Pancreas (tissue), 10 donors: Measurements from ENCODE around the gene STAG2. TPM values are rescaled to one million over a fixed set of nuclear protein-coding genes. Genes with fewer than 3 reads are reported as not detected.
"Not testable (repeated sequence)": the region's sequence is repeated elsewhere in the genome, so short reads cannot be mapped to it uniquely, and the experiment has no call there.

Experiments
- ATAC-seq, 4 donors: fragments of 200-7000 bp; cut with Tn5 transposase; one replicate each; pipeline versions ENCODE4 v1.8.0 to v1.9.1; 2020; ENCODE audit warnings: mild to moderate bottlenecking in 4 of 4, moderate library complexity in 4 of 4
- DNase-seq, 6 donors: peaks; one replicate each; pipeline ENCODE4 v3.0.0-alpha.2; 2020
- FAIRE-seq: peaks from 2 replicates; lab custom pipeline; 2012; peaks lifted over from hg19 to GRCh38; lab: Jason Lieb, UNC
- H3K27ac ChIP-seq, 4 donors: fragments of 200-600 bp; sonication (generic); 1 replicate in 3 of 4; 2 replicates in 1 of 4; pipeline versions ENCODE4 v1.5.0 to v1.8.0; 2020
- H3K27me3 ChIP-seq, 4 donors: fragments of 200-600 bp; one replicate each; pipeline ENCODE4 v1.8.0; 2021
- H3K36me3 ChIP-seq, 3 donors: fragments of 200-600 bp; sonication (generic) in 1 of 3; one replicate each; pipeline versions ENCODE4 v1.5.0 to v1.8.0; 2020 to 2021
- H3K4me1 ChIP-seq, 3 donors: fragments of 200-600 bp; one replicate each; pipeline ENCODE4 v1.8.0; 2021
- H3K4me3 ChIP-seq, 4 donors: fragments of 200-600 bp; sonication (generic) in 2 of 4; one replicate each; pipeline versions ENCODE4 v1.5.0 to v1.8.0; 2020 to 2021
- H3K9me3 ChIP-seq, 4 donors: fragments of 200-600 bp; one replicate each; pipeline ENCODE4 v1.8.0; 2021
- CTCF ChIP-seq, 4 donors: fragments of 200-600 bp; sonication (generic) in 3 of 4; IDR thresholded peaks; one replicate each; pipeline versions ENCODE4 v1.5.0 to v1.8.0; 2021; ENCODE audit warnings: antibody characterized with exemption in 4 of 4
- WGBS, 2 donors: extraction: QIAGEN DNeasy Blood & Tissue Kit; methylation state at CpG; one replicate each; pipeline ENCODE4 v1.1.7; 2013; 5-methylcytosine and 5-hydroxymethylcytosine counted together
- intact Hi-C, 3 donors: fragments of 100-400 bp; cut with DNase I; formaldehyde crosslinking; loops; one replicate each; pipeline versions ENCODE4 v1.11.1 to v1.14.2; 2022
- polyA plus RNA-seq, 2 donors: library from polyadenylated mRNA; stranded (reverse); fragments of 200-250 nt; gene quantifications; one replicate each; pipeline ENCODE4 v1.2.3, GENCODE V29; 2013
- total RNA-seq, 6 donors: library from RNA; stranded (reverse); fragmentation: NEBNext Ultra II Directional in 4 of 6; extraction: Animal tissue kit (Norgen Biotek cat#: 25700) in 4 of 6; gene quantifications; one replicate each; pipeline versions ENCODE4 v1.2.1 to v1.2.4, GENCODE V29; 2021 to 2023
- donor health status: healthy with polysubstance abuse.
- donor health status: DM: no; HTN: no; CAD: no; lungs with moderate emphysema.
- donor health status: DM: no; HTN: no; CAD: no.
- donor health status: control.
- donor health status: control.
- donor health status: Bipolar disorder and iron deficiency.
- donor health status: DM: yes; HTN: yes; CAD: no.
- donor health status: DM: no; HTN: no; CAD: no.
- donor health status: DM: no; HTN: no; CAD: no.
- donor health status: DM: yes; HTN: yes; CAD: no.

STAG2 gene
- total and polyA plus RNA-seq, 8 donors, result 7.1 to 42.8 (median 28.3) TPM

GRCh38 chrX:123923211-123923610, 38.3 kb upstream of the STAG2 start:
- no peaks in the 10 kb centered on the region for H3K36me3 ChIP-seq
- H3K27ac ChIP-seq, result no peak overlapping the region
- FAIRE-seq, result no peak
- no peak for DNase-seq
- no peaks in the 10 kb centered on the region for H3K27me3 ChIP-seq
- intact Hi-C loops, result no loop called here
- no peak for TF ChIP-seq CTCF (IDR thresholded peaks at IDR 0.05)
- no peak for ATAC-seq
- no peak overlapping the region for H3K4me3 ChIP-seq
- H3K9me3 ChIP-seq, result no peaks in the 10 kb centered on the region
- peaks cover 0 to under 1% (median 0%) of the 10 kb centered on the region in 3 donors for H3K4me1 ChIP-seq
- WGBS, 2 donors, result 72 to 99% methylated on average over 2 of the region's 2 CpGs

- Histone ChIP-seq H3K4me3 (no peak overlapping the region), H3K27ac (no peak overlapping the region), H3K9me3 (no peaks in the 10 kb centered on the region), H3K27me3 (no peaks in the 10 kb centered on the region), H3K4me1 (no peaks in the 10 kb centered on the region), H3K36me3 (no peaks in the 10 kb centered on the region)
- 41 to 73% methylated on average over 1 of the region's 1 CpG for WGBS, 2 donors
- FAIRE-seq (no peak), DNase-seq (no peak), ATAC-seq (no peak)
- intact Hi-C loops, result no loop called here
- TF ChIP-seq CTCF (IDR thresholded peaks at IDR 0.05), result no peak
Observed at GRCh38 chrX:123924186-123924585, 37.3 kb upstream of the STAG2 start.

- FAIRE-seq, result no peak
- WGBS, 2 donors, result 58 to 75% methylated on average over 2 of the region's 2 CpGs
Observed at GRCh38 chrX:123927845-123928244, 33.7 kb upstream of the STAG2 start.

GRCh38 chrX:123932055-123932454, 29.5 kb upstream of the STAG2 start:
- H3K27me3 ChIP-seq, H3K36me3 ChIP-seq, H3K4me1 ChIP-seq, FAIRE-seq, ATAC-seq, H3K4me3 ChIP-seq, H3K9me3 ChIP-seq, intact Hi-C loops, H3K27ac ChIP-seq, DNase-seq: not testable (repeated sequence)
- WGBS, 2 donors, result 50 to 81% methylated on average over 2 of the region's 2 CpGs

More at GRCh38 chrX:123927845-123928244, 33.7 kb upstream of the STAG2 start:
- DNase-seq, result no peak
- Histone ChIP-seq H3K4me1 (no peaks in the 10 kb centered on the region), H3K36me3 (no peaks in the 10 kb centered on the region), H3K27me3 (no peaks in the 10 kb centered on the region), H3K9me3 (no peaks in the 10 kb centered on the region), H3K4me3 (no peak overlapping the region), H3K27ac (no peak overlapping the region)
- TF ChIP-seq CTCF (IDR thresholded peaks at IDR 0.05), result no peak
- intact Hi-C loops, result no loop called here
- ATAC-seq, result no peak

- intact Hi-C loops, result no loop called here
- FAIRE-seq (peak; percentile 86), ATAC-seq (no peak), DNase-seq (no peak)
- Histone ChIP-seq H3K9me3 (no peaks in the 10 kb centered on the region), H3K27me3 (no peaks in the 10 kb centered on the region), H3K27ac (no peak overlapping the region), H3K4me1 (peaks cover 0 to 3% (median 0%) of the 10 kb centered on the region in 3 donors), H3K36me3 (no peaks in the 10 kb centered on the region), H3K4me3 (no peak overlapping the region)
- TF ChIP-seq CTCF (IDR thresholded peaks at IDR 0.05), result no peak
- WGBS, 2 donors, result 33 to 65% methylated on average over 1 of the region's 1 CpG
Observed at GRCh38 chrX:123943074-123943473, 18.4 kb upstream of the STAG2 start.
